Muscle of leg (tissue), 16 donors: ENCODE measurements around the gene PCAT7. TPM values are rescaled to one million over a fixed set of nuclear protein-coding genes. Genes with fewer than 3 reads are reported as not detected.
A peak's percentile ranks its signal among the peaks of the same experiment; 100 is the strongest.
"Not testable (repeated sequence)": the region's sequence is repeated elsewhere in the genome, so short reads cannot be mapped to it uniquely, and the experiment has no call there.

Experiments
- DNase-seq: peaks from one replicate; pipeline ENCODE4 v3.0.0; 2013
- H3K27ac ChIP-seq: one replicate; pipeline ENCODE4 v1.5.1; 2013; ENCODE audit warnings: mild to moderate bottlenecking, low read length, control low read depth
- H3K27me3 ChIP-seq: one replicate; pipeline ENCODE4 v1.6.1; 2013; ENCODE audit warnings: low read length; ENCODE audit not compliant: control insufficient read depth, insufficient read depth
- H3K36me3 ChIP-seq: one replicate; pipeline ENCODE4 v1.6.1; 2013; ENCODE audit warnings: low read length; ENCODE audit not compliant: control insufficient read depth, insufficient read depth
- H3K4me1 ChIP-seq: one replicate; pipeline ENCODE4 v1.6.1; 2013; ENCODE audit warnings: low read length; ENCODE audit not compliant: control insufficient read depth, insufficient read depth
- H3K4me3 ChIP-seq: one replicate; pipeline ENCODE4 v1.5.1; 2013; ENCODE audit warnings: low read length, control low read depth
- H3K9me3 ChIP-seq: replicated peaks from 2 replicates; pipeline ENCODE4 v1.6.1; 2013; ENCODE audit warnings: low read depth, low read length; ENCODE audit not compliant: control insufficient read depth
- WGBS: methylation state at CpG from one replicate; pipeline ENCODE4 v1.1.5; 2013; ENCODE audit warnings: missing lambda C conversion rate; ENCODE audit not compliant: insufficient coverage; 5-methylcytosine and 5-hydroxymethylcytosine counted together
- long read RNA-seq, 11 donors: transcript quantifications; one replicate each; lab custom pipeline, GENCODE V29; 2026
- polyA plus RNA-seq, 8 donors: library from polyadenylated mRNA; unstranded; fragments of 120-200 nt; gene quantifications; one replicate each; pipeline versions ENCODE4 v1.2.1 to v1.2.3, GENCODE V29; 2013; ENCODE audit warnings: inconsistent platforms in 1 of 8, low replicate concordance in 1 of 8; ENCODE audit not compliant: insufficient read length in 8 of 8, insufficient read depth in 1 of 8
- total RNA-seq: library from RNA; stranded (reverse); fragments of 120-200 nt; gene quantifications from one replicate; pipeline ENCODE4 v1.2.4, GENCODE V29; 2013

PCAT7 gene
- 0.13 TPM for total RNA-seq
- 10 to 100 TPM in 2 of 8 donors, 1 to 10 TPM in 6; 1.8 to 12.0 (median 5.3) TPM for polyA plus RNA-seq
- long read RNA-seq, donor 1: 0 reads
- long read RNA-seq, donor 2: 0 reads
- long read RNA-seq, donor 3: 0 reads
- long read RNA-seq, donor 4: 0 reads
- long read RNA-seq, donor 5: 0 reads
- long read RNA-seq, donor 6: 0 reads
- long read RNA-seq, donor 7, partial matches to known transcripts: 18 of 42 reads
- long read RNA-seq, donor 7, other reads (novel, unspliced or antisense): 24 of 42 reads
- long read RNA-seq, donor 8: 0 reads
- long read RNA-seq, donor 9: 0 reads
- long read RNA-seq, donor 10: 0 reads
- long read RNA-seq, donor 11: 0 reads

DNA sequence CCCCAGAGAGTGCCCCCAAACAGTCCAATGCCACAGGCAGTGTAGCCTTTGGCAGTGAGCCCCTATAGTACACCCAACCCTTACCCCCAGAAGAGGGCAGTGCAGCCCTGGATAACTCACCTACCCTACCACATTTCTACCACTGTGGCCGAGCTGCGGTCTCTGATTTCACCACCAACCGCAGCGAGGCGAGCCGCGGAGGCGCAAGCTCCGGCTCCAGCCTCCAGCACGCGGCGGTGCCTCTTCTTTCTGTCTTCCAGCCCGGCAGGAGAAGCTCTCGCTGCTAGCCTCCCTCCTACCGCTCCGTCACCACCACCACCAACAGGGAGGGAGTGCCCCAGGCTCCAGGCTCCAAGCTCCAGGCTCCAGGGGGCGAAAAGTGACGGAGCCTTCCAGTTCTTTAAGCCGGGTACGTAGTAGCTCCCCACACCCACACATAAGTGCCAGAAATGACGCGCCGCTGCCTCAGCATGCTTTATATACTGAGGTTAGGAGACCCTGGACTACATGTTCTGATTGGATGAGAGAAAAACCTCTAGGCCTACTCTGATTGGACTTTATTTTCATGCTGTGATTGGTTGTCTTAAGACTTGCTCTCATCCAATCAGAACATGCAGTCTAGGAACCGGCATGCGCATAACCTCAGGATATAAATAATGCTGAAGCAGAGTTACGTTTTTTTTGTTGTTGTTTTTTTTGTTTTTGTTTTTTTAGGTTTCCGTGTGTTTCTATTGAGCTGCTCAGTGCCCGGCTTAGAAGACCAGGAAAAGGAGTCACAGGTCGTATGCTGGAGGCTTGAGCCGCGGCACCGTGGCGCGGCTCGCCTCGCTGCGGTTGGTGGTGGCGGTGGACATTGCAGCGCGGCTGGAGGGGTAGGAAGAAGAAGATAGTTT lies at the start of gene PCAT7:
Gene PCAT7 (plus strand): TSS at position 645 of the 893 bp plus-strand sequence.
- H3K4me3 ChIP-seq: no peak within 1 kb of the TSS
- H3K36me3 ChIP-seq: no peaks in the 10 kb centered on the region
- H3K27ac ChIP-seq: no peak within 1 kb of the TSS
- WGBS: 81% methylated on average over 28 of the region's 40 CpGs
- H3K4me1 ChIP-seq: no peaks in the 10 kb centered on the region
- H3K27me3 ChIP-seq: peaks cover 2% of the 10 kb centered on the region
- DNase-seq: peak; percentile 20
- H3K9me3 ChIP-seq: no peaks in the 10 kb centered on the region

DNA sequence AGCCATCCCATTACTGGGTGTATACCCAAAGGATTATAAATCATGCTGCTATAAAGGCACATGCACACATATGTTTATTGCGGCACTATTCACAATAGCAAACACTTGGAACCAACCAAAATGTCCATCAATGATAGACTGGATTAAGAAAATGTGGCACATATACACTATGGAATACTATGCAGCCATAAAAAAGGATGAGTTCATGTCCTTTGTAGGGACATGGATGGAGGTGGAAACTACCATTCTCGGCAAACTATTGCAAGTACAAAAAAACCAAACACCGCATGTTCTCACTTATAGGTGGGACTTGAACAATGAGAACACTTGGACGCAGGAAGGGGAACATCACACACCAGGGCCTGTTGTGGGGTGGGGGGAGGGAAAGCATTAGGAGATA lies 48.5 kb upstream of the PCAT7 start:
- H3K4me3 ChIP-seq, H3K27ac ChIP-seq, H3K36me3 ChIP-seq, DNase-seq, H3K4me1 ChIP-seq, H3K9me3 ChIP-seq, H3K27me3 ChIP-seq: not testable (repeated sequence)
- no CpG with 5 or more reads among the region's 4 CpGs for WGBS

DNA sequence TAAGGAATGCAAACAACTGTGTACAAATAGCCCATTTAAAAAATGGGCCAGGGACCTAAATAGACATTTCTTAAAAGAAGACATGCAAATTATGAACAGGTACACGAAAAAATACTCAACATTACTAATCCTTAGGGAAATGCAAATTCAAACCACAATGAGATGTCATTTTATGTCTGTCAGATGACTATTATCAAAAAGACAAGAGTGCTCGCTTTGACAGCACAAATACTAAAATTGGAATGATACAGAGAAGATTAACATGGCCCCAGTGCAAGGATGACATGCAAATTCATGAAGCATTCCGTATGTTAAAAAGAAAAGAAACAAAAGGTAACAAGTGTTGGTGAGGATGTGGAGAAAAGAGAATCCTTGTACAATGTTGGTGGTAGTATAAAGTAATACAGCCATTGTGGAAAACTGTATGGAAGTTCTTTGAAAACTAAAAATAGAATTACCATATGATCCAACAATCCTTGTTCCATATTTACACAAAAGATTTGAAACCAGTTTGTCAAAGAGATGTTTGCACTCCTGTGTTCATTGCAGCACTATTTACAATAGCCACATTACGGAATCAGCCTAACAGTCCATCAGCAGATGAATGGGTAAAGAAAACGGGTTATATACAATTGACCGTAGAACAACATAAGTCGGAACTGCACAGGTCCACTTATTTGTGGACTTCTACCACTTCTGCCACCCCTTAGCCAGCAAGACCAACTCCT lies 47.2 kb upstream of the PCAT7 start:
- Histone ChIP-seq H3K4me1 (no peaks in the 10 kb centered on the region), H3K4me3 (no peak overlapping the region), H3K27me3 (no peaks in the 10 kb centered on the region), H3K36me3 (no peaks in the 10 kb centered on the region), H3K9me3 (no peaks in the 10 kb centered on the region), H3K27ac (no peak overlapping the region)
- DNase-seq: no peak
- 77% methylated on average over 3 of the region's 7 CpGs for WGBS

DNA sequence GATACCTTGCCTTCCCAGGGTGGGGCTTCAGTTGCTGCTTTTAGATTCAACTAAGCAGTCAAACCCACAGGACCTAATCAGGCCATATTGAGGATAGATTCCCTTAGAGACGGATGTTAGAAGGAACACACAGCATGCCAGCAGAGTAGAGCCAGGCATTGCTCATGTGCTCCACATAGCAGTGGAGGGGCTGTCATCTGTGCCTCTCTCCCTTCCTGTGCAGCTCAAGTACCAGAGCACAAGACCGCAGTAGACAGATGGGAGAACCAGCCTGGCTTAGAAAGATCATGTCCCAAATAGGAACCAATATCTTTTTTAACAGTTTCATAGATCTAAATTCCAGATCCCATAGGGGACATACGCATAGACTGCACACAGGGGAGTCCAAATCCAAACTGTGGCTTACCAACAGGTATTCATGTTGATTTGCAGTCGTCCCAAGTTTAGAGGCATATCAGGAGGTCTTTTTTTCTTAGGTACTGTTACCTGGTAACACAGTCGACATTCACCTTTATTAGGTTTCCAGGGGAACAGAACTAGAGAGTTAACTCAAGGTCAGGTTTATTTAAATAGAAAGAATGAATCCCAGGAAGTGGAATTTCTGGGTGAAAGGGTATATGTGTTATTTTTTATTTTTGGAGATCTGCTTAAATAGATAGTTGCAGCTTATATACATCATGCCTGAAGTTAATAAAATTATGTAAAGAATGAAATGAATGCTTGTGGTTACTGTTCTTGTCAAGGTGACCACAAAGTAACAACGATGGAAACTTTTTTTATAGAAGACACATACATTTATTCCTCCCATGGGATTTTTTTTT lies 43.5 kb upstream of the PCAT7 start:
- H3K4me3 ChIP-seq: no peak overlapping the region
- no peaks in the 10 kb centered on the region for H3K27me3 ChIP-seq
- H3K27ac ChIP-seq: no peak overlapping the region
- 82% methylated on average over 1 of the region's 6 CpGs for WGBS
- no peaks in the 10 kb centered on the region for H3K4me1 ChIP-seq
- H3K9me3 ChIP-seq: no peaks in the 10 kb centered on the region
- no peak for DNase-seq
- no peaks in the 10 kb centered on the region for H3K36me3 ChIP-seq

DNA sequence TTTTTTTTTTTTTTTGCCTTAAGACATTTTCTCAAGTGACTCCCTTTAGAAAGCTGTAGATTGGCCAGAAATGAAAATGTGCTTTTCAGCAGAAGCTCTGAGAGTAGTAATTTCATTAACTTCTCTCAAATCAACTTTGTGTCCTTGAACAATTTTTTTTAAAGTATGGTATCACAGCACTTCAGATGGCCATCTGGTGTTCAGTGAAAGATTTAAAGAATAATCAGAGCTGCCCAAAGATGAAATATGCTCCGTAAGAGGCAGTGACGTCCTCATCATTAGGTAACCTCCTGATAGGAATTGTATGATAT lies 43.0 kb upstream of the PCAT7 start:
- Histone ChIP-seq H3K27me3 (no peaks in the 10 kb centered on the region), H3K4me1 (no peaks in the 10 kb centered on the region), H3K27ac (no peak overlapping the region), H3K36me3 (no peaks in the 10 kb centered on the region), H3K9me3 (no peaks in the 10 kb centered on the region), H3K4me3 (no peak overlapping the region)
- DNase-seq: no peak
- WGBS: 75% methylated on average over 1 of the region's 2 CpGs

DNA sequence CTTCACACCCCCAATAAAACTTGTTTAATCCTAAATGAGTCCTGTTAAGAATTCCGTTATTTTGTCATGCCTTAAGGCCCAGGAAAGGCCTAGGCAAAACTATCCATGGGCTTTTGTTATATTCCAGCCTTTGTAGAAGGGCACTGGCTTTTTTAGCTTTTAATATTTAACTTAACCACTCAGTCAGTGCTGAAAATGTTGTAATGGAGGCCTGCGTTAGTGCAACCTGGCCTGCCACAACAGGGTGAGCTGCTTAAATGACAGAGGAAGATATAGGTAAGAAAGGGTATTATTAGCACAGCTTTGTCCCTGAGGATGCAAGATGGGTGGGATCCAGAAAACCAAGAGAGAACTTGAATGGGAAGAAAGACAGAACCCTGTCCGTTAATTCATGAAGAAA lies 40.2 kb upstream of the PCAT7 start:
- no peaks in the 10 kb centered on the region for H3K9me3 ChIP-seq
- H3K4me3 ChIP-seq: no peak overlapping the region
- no peaks in the 10 kb centered on the region for H3K4me1 ChIP-seq
- no peak for DNase-seq
- WGBS: 95% methylated on average over 2 of the region's 3 CpGs
- H3K27ac ChIP-seq: no peak overlapping the region
- no peaks in the 10 kb centered on the region for H3K27me3 ChIP-seq
- no peaks in the 10 kb centered on the region for H3K36me3 ChIP-seq

DNA sequence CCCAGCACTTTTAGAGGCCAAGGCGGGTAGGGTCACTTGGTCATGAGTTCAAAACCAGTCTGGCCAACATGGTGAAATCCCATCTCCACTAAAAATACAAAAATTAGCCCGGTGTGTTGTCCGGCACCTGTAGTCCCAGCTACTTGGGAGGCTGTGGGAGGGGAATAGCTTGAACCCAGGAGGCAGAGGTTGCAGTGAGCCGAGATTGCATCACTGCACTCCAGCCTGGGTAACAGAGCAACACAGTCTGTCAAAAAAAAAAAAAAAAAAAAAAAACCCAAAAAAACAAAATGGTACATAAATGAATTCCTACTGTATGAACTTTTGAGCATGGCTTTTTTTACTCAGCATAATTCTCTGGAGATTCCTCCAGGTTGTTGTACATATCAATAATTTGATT lies 37.6 kb upstream of the PCAT7 start:
- Histone ChIP-seq H3K4me1 (no peaks in the 10 kb centered on the region), H3K27me3 (no peaks in the 10 kb centered on the region), H3K36me3 (no peaks in the 10 kb centered on the region), H3K4me3 (no peak overlapping the region), H3K27ac (no peak overlapping the region), H3K9me3 (no peaks in the 10 kb centered on the region)
- DNase-seq: no peak
- WGBS: no CpG with 5 or more reads among the region's 4 CpGs

DNA sequence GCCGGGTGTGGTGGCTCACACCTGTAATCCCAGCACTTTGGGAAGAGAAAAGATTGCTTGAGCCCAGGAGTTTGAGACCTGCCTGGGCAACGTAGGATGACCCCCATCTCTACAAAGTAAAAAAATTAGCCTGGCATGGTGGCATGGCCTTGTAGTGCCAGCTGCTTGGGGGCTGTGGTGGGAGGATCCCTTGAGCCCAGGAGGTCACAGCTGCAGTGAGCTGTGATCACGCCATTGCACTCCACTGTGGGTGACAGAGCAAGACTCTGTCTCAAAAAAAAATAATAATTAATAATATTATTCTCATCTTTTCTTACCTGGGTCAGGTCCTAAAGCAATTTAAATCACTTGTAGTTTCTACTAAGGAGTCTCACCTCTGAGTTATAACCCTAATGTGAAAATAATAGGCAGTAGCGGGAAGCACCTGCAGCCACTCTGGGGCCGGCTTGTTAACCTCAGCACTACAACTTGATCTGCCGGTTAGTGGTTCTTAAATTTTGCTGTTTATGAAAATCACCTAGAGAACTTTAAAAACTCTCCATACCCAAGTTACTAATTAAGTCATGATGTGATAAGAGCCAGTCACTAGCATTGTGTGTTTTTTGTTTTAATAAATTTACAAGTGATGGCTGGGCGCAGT lies 29.4 kb upstream of the PCAT7 start:
- WGBS: no CpG with 5 or more reads among the region's 7 CpGs
- no peaks in the 10 kb centered on the region for H3K9me3 ChIP-seq

DNA sequence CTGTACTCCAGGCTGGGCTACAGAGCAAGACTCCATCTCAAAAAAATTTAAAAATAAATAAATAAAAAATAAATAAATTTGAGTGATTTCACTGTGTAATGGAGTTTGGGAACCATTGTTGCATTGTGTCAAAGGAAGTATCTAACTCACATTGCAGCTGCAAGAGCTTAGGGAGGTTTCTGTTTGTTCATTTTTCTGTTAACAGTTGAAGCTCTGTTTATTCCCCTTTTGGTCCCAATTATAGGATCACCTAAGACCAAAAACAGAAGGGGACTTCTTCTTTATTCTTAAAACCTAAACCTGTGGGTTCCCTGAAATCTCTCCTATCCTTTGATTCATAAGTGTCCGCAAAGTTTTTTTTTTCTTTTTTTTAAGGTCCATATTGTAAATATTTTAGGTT lies 28.6 kb upstream of the PCAT7 start:
- H3K36me3 ChIP-seq: no peaks in the 10 kb centered on the region
- no peaks in the 10 kb centered on the region for H3K4me1 ChIP-seq
- DNase-seq: no peak
- no peaks in the 10 kb centered on the region for H3K27me3 ChIP-seq
- H3K9me3 ChIP-seq: no peaks in the 10 kb centered on the region
- no peak overlapping the region for H3K27ac ChIP-seq
- WGBS: no CpG with 5 or more reads among the region's 1 CpG
- no peak overlapping the region for H3K4me3 ChIP-seq

More for the DNA sequence above, 29.4 kb upstream of the PCAT7 start:
- Histone ChIP-seq H3K27me3 (no peaks in the 10 kb centered on the region), H3K4me3 (no peak overlapping the region), H3K36me3 (no peaks in the 10 kb centered on the region), H3K27ac (no peak overlapping the region), H3K4me1 (no peaks in the 10 kb centered on the region)
- DNase-seq: no peak
